Measurements from ENCODE around the gene LHX8. TPM values are rescaled to one million over a fixed set of nuclear protein-coding genes. Genes with fewer than 3 reads are reported as not detected.

The LHX8 gene
- total RNA-seq, 1 experiment from 2014 or later = not detected

- no peak overlapping the region for H3T11ph ChIP-seq (ENCODE audit: low read length)
- no peak overlapping the region for H4K5ac ChIP-seq (ENCODE audit: insufficient read length, low read depth, low read length)
- TF ChIP-seq CTCF (conservative IDR thresholded peaks at IDR 0.05) = no peak
- H3K18ac ChIP-seq (ENCODE audit: insufficient read length, low read depth, low read length) = no peak overlapping the region
- H2AFZ ChIP-seq (ENCODE audit: low read length) = no peak overlapping the region
- Mint-ChIP-seq H3K27ac (no peak overlapping the region), H3K36me3 (ENCODE audit: insufficient read depth in 1 of 3, low read depth in 3 of 3) (no peaks in the 10 kb centered on the region), H3K27me3 (ENCODE audit: low read depth) (no peaks in the 10 kb centered on the region), H3K4me1 (peaks cover 0 to 4% of the 10 kb centered on the region in 2 experiments; a peak in 1 of 4 replicates), H3K9me3 (peaks cover 0 to 8% of the 10 kb centered on the region in 2 experiments; a peak in 2 of 5 replicates), H3K4me3 (no peak overlapping the region)
- no peak overlapping the region for H3K56ac ChIP-seq (ENCODE audit: insufficient read length, low read depth, low read length)
- no peaks in the 10 kb centered on the region for H4K20me1 ChIP-seq (ENCODE audit: control insufficient read depth, insufficient read depth, insufficient read length)
- no peak overlapping the region for H2BK12ac ChIP-seq (ENCODE audit: insufficient read length, low read depth, low read length)
- no peak overlapping the region for H4K8ac ChIP-seq (replicated peaks; ENCODE audit: insufficient read length, low read depth, low read length)
- H3K27ac ChIP-seq (ENCODE audit: insufficient read length, low read depth, low read length) = no peak overlapping the region
- no peak overlapping the region for H2BK15ac ChIP-seq (ENCODE audit: low read depth, low read length)
- H3K14ac ChIP-seq (ENCODE audit: insufficient read depth, low read length) = no peak overlapping the region
- no peak overlapping the region for H3K4ac ChIP-seq (ENCODE audit: low read depth, low read length)
- no peak overlapping the region for H2AK5ac ChIP-seq (ENCODE audit: insufficient read length, low read length)
- H4K91ac ChIP-seq (ENCODE audit: insufficient read length, low read depth, low read length) = no peak overlapping the region
- DNase-seq = no peak
- WGBS (ENCODE audit: extremely low coverage, insufficient read length, low lambda C conversion rate) = no CpG with 5 or more reads among the region's 2 CpGs
- no peak overlapping the region for H2BK5ac ChIP-seq (ENCODE audit: insufficient read length, low read length)
- no peak overlapping the region for H2BK20ac ChIP-seq (ENCODE audit: low read depth, low read length, poor library complexity, severe bottlenecking)
- no peaks in the 10 kb centered on the region for H3K79me1 ChIP-seq (ENCODE audit: insufficient read depth, low read depth, low read length, poor library complexity, severe bottlenecking)
- H3K9me3 ChIP-seq (ENCODE audit: control insufficient read depth, low read depth, low read length) = no peaks in the 10 kb centered on the region
- H3K4me2 ChIP-seq (ENCODE audit: insufficient read depth, insufficient read length, low read length) = no peak overlapping the region
- H3K79me2 ChIP-seq (ENCODE audit: insufficient read depth, low read length) = no peaks in the 10 kb centered on the region
- H3K27me3 ChIP-seq (ENCODE audit: insufficient read depth, low read length) = no peaks in the 10 kb centered on the region
- no peak overlapping the region for H3K23ac ChIP-seq (ENCODE audit: insufficient read length, low read depth, low read length)
- no peaks in the 10 kb centered on the region for H3K23me2 ChIP-seq (ENCODE audit: insufficient read length, low read depth, low read length, poor library complexity, severe bottlenecking)
- no peaks in the 10 kb centered on the region for H3K4me1 ChIP-seq (ENCODE audit: insufficient read depth, low read length)
- no peak overlapping the region for H2BK120ac ChIP-seq (ENCODE audit: low read depth, low read length, poor library complexity, severe bottlenecking)
- H3K9ac ChIP-seq (ENCODE audit: extremely low read depth, insufficient read length, low read length) = no peak overlapping the region
Observed at GRCh38 chr1:75170981-75171380, 36.8 kb downstream of the LHX8 start.

Measured in H9 (cell line).